ENCODE results near the gene LIPM.
A peak's percentile ranks its signal among the peaks of the same experiment; 100 is the strongest.

Gene LIPM, protein sequence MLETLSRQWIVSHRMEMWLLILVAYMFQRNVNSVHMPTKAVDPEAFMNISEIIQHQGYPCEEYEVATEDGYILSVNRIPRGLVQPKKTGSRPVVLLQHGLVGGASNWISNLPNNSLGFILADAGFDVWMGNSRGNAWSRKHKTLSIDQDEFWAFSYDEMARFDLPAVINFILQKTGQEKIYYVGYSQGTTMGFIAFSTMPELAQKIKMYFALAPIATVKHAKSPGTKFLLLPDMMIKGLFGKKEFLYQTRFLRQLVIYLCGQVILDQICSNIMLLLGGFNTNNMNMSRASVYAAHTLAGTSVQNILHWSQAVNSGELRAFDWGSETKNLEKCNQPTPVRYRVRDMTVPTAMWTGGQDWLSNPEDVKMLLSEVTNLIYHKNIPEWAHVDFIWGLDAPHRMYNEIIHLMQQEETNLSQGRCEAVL

DNA sequence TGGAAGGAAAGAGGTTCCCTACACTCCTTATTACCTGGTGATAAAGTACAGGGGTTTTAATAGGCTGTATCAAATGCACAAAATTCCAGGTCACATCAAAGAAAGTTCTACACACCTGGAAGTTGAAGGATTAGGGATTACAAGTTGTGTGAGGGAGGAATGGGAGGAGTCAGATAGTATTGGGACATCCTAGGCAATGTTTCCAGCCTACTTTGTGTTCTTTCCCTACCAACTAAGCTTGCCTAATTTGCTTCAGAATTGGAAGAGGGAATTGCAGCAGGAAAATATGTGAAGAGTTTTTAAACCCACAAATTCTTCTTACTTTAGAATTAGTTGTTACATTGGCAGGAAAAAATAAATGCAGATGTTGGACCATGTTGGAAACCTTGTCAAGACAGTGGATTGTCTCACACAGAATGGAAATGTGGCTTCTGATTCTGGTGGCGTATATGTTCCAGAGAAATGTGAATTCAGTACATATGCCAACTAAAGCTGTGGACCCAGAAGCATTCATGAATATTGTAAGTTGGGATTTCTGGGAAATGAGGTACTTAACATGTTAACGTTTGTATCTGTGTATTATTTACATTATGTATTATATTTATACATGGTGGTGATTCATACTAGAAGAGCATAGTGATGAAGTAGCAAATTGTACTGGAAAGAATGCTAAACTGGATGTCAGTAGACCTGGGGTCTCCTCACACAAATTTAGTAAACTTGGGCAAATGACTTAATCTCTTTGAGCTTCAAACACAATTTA, at the start of gene LIPM:
Gene LIPM (plus strand): TSS at position 208 of the 763 bp plus-strand sequence. CDS start 167 bp downstream, at position 375.
- DNase-seq: no peak

DNA sequence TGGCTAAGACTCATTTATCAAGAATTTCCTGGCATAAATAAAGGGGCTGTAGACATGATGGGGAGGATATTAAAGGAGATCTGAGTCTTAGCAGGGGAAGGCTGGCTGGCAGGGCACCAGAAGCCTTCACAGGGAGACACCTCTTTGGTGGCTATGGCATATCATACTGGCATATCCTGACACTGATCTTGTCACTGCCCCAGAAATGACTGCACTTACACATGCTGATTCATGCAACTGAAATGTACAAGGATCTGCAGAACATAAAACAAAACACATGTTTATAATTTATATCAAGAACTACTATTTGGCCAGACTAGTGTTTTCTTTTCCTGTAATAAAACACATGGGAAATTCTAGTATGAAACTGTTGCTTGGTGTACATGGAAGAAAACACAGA, 48.2 kb upstream of the LIPM start:
- no peak for DNase-seq

DNA sequence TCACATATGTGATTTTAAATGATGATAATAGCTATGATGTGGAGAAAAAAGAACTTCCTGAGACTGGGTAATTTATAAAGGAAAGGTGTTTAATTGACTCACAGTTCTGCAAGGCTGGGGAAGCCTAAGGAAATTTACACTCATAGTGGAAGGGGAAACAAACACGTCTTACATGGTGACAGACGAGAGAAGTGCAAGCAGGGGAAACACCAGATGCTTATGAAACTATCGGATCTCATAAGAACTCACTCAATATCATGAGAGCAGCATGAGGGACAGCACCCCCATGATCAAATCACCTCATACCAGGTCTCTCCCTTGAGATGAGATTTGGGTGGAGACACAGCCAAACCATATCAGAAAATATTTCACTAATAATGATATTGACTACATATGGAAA, 46.8 kb upstream of the LIPM start:
- peak; percentile 56 for DNase-seq

DNA sequence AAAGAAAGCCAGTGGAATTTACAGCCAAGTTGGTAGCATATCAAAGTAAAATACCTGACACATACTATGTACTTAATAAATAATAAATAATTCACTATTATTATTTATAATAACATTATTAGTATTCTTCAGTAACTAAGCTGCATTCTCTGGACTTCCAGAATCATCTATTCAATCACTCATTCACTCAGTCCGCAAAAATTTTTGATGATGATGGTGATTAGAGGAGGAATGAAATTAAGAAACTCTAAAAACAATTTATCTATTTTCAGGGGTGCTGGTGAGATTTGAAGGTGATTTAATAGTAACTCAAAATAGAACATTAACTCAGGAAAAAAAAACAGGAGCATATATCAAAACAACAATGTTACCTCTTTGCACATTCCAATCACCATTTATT, 45.9 kb upstream of the LIPM start:
- DNase-seq: no peak

DNA sequence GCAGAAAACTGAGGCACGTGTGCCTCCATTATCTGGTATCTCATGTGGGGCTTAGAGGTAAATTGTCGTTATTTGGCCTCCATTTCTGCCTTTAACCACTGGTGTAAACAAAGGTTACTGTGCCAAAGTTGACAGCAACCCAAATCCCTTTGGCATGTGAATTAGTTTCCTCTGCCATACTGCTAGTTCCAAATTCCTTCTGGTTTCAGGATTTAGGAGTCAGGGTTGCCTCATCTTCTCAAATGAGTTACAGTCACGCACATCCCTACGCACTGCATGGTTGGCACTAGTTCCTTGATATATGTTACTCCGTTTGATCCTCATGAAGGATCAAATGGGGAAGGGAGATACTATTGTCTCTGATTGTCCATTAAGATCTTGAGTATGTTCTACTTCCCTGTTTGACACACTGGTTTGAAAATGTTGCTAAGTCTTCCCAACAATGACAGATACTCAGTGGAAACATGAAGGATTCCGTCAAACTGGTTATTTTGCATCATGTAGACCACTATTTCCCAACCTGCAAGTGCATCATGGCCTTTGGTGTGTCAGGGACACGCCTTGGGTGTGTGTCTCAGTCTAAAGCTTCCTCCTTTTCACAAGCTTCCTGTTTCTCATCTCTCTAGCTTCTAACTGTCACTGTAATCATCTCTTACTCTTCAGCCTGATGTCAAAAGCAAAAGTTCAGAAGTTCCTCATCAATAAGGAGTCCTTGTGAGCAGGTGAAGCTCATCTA, 43.0 kb upstream of the LIPM start, which contains the start of gene LIPN:
Gene LIPN (plus strand): TSS at position 655 of the 736 bp plus-strand sequence. CDS start 1,386 bp downstream, outside the sequence.
- no peak for DNase-seq

DNA sequence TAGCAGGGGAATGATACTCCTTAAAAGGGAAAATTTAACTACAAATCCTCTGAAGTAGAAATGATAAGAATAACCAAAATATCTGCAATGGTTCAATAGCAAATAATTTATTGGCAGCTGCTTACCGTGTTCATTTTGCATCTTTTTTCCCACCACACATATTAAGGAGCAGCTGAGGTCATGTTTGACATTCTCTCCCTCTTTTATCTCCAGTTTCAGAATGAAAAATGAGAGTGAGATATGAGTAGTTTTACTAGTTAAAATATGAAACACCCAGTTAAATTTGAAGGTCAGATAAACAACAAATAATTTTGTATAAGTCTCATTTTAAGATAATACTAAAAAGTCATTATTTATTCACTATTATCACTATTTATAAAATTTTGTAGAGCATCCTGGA, 39.6 kb upstream of the LIPM start:
- DNase-seq: peak; percentile 12

DNA sequence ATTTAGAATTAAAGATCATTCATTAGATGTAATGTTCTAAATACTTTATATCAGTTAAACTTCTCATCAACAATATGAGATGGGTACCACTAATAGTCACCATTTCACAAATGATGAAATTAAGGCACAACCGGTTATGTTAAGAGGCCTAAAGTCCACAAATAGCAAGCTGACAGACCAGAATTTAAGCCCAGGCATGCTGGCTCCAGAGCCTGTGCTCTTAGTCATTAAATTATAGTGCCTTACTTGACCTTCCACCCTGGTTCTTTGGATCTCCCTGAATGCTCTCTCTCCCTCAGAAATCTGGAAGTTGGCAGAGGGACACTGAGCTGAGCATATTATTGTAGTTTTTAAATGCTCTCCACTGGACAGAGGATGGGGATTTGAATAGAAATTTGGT, 39.1 kb upstream of the LIPM start:
- DNase-seq: no peak

DNA sequence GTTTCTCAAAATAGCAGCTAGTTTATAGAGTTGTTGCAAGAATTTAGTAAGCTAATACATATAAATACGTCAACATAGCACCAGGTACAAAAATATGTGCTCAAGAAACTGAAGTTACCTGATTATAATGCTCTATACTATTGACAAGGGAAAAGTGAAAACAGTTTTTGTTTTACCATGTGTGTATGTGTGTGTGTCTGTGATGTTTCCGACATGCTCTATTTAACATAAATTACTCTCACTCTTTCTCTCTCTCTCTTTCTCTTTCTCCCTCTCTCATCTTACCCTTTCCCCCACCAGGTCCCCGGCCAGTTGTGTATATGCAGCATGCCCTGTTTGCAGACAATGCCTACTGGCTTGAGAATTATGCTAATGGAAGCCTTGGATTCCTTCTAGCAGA, 38.4 kb upstream of the LIPM start:
- DNase-seq: no peak

DNA sequence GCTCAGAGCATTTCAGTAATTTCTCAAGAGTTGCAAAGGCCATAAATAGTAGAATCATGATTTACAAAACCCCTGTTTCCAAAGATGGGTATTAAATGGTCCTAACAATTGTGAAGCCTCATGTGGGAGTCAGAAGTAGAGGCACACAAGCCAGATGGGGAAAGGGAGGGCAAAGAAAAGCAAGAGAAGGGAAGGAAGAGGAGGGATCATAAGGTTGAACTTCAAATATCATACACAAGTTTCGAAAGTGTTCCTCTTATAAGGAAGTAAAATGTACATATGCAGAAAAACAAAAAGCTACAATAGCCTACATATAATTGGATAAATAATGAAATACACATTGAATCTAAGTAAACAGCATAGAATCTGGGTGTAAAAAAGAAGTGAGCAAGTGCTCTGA, 36.7 kb upstream of the LIPM start:
- no peak for DNase-seq

DNA sequence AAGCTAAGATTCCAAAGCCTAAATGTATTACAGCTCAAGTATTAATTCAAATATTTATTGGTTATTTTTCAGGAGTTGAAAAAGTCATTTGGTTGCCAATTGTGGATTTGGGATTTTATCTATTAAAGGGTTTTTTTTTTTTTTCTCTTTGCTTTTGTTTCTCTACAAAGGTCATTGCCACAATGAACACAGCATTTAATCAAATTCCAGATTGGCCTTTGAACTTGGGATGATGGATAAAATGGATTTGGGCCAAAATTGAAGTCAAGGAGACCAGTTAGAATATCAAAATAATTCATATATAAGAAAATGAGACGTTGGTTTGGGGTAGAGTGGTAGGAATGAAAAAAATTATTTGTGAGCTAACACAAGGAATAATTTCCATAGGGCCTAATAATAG, 33.1 kb upstream of the LIPM start:
- no peak for DNase-seq

DNA sequence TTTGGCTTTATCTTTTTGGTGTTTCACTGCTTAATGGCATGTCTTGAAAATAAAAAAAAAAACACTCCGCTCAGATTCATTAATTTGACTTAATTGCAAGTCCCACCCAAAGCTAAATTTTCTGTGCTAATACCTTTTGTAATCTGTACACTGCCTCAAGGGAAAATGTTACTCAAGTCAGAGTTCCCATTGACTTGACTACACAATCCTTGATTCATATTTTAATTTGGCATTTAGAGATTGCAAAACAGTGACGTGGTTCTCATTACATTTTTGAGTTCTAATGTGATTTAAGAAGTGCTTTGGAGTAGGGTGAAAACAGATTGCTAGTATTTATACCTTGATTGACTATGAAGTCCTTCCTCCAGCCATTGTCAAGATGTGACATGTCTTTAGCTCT, 21.3 kb upstream of the LIPM start:
- no peak for DNase-seq

DNA sequence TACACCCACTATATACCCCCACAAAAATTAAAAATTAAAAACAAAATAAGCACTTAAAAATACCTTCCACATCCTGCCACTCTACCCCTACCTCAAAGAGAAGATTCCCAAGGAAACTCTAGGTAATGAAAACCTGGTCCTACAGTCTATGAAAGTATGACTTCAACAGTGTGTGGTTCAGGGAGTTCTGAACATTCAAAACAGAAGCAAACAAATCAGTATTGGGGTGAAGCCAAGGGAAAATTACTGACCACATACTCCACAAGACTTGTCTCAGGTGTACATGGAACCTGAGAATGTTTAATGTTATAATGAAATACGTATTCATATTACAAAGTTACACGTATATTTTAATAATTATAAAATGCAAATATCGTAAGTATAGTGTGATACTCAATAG, 20.3 kb upstream of the LIPM start:
- no peak for DNase-seq

DNA sequence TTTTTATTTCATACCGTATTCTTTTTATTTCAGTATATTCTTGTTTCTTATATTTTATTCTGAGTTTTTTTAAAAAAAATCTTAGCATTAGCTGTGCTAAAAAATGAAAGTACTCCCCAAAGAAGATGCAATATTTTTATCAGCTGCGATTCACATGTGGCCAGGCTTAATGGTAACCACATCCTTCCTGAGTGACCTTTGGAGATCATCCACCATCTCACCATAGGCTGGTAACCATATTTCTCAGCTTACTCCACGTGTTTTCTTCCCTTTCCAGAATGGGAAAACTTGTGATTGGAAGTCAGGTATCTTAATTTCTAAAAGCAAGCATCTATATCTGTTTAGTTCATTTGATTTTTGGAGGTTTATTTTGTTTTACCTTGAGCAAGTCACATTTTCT, 18.8 kb upstream of the LIPM start:
- no peak for DNase-seq

DNA sequence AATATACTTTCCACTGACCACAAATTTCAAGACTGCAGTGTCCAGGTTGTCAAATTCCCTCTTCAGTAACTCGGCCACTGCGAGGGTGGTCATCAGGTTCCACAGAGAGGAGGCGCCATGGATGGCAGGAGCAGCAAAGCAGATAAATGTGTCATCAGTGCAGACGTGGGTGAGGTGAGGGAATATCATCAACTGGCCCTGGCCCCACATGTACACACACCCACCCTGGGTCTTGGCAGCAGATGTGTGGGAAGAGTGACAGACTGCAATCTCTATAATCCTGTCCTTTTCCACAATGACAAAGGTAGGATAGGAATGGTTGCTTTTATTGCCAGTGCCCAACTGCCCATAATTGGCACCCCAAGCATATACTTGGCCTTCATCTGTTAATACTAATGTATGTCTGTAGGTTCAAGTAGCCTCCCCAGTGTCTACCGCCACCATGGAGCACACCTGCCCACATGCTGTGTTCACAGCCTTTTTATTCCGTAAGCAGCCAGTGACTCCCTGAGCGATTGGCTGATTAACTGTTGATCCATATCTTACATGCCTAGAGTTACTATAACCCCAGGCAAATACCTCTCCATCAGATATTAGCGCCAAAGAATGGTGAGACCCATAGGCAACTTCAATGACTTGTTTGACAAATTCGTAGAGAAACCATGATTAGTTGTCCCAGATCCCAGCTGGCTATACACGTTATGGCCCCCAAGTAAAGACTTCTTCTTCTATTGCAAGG, 16.3 kb upstream of the LIPM start:
- no peak for DNase-seq

DNA sequence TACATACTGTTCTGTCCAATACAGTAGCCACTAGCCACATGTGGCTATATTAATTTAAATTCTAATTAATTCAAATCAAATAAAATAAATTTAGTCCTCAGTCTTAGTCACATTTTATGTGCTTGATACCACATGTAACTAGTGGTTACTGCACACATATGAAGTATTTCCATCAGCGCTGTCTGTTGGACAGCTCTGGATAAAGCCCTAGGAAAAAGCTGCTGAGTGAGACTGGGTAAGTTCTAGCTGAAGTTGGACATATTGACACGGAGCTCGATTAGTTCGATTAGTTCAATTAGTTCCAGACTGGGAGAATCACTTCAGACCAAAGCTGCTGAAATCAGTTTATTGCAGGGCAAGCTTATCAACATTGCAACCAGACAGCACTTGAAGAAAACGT, 15.1 kb upstream of the LIPM start:
- no peak for DNase-seq

DNA sequence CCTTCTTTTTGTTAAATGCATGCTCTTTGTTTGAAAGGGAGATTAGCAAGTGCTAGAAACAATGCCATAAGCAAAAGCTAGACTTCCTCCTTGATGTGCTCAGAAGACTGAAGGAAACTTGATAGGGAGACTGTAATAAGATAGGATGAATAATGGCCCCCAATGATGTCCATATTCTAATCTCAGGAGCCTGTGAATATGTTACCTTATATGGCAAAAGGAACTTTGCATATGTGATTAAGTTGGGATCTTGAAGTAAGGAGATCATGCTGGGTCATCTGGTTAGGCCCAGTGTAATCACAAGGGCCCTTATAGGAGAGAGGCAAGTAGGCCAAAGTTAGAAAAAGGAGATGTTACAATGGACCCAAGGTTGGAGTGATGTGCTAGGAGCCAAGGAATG, 13.6 kb upstream of the LIPM start:
- no peak for DNase-seq

DNA sequence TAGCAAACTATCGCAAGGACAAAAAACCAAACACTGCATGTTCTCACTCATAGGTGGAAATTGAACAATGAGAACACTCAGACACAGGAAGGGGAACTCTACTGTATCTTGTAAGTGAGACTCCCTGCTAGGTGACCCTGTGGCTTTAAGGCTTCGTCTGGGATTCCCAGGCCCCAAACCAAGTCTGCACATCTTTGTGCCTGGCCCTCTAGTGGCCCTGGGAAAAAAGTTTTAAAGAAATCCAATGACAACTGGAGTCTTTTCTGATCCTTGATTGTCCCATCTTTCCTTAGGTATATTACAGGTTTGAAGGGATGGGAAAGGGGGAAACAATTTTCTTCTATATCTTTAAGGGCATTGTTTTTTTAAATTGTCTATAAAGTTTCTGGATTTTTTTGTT, 10.6 kb upstream of the LIPM start:
- peak; percentile 4 for DNase-seq

DNA sequence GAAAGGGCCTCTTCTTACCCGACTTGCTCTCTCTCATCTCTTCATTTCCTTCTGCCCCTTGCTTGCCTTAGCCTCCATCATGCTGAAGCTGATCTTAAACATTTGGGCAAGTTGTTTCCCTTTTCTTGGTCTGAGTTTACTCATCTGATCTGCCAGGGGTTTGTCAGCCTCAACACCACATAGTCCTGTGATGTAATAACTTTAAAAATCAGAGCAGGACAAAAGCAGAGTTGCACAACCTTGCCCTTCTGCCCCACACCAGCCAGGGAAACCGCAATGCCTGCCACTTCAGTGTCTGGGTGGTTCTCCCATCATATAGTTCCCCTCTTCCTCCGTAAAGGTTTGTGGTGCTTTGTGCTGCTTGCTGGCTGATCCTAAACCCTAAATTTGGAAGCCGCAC, 9.9 kb upstream of the LIPM start:
- DNase-seq: peak; percentile 53

DNA sequence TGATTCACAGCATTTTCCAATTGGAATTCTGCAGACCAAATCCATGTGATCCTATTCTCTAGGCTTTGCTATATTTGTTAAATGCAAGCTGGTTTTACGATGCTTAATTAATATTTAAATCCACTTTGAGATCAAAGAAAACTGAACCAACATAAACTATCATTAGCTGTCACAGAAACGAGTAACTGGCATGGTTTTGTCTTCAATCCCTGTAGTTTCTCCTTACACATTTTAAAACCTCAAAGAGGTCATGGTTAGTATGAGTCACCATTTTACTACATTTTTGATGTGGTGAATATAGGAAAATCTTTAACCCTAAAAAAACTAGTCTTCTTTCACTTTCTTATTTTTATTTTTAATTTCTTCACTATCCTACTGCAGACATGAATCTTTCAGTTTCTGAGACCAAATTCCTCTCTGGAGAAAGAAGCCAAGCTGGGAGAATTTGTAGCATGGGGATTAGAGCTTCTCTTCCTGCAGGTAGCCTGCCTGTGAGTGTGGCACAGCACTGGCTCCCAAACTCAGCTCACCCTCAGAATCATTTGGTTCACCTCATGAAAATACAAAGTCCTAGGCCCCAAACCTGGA, 8.7 kb upstream of the LIPM start:
- DNase-seq: peak; percentile 73

DNA sequence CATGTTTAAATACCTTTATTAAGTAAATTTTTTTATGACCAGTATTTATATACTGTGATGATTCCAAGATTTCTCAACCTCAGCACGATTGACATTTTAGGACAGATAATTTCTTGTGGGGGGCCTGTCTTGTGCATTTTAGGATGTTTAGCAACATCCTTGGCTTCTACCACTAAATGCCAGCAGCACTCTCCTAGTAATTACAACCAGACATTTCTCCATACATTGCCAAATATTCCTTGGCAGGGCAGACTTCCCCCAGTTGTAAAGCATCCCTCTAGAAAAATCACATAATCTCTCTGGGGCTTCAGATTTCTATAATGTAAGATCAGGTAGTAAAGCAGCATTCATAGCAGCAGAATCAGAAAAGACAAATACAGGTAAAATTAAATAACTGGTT, 7.8 kb upstream of the LIPM start:
- no peak for DNase-seq

DNA sequence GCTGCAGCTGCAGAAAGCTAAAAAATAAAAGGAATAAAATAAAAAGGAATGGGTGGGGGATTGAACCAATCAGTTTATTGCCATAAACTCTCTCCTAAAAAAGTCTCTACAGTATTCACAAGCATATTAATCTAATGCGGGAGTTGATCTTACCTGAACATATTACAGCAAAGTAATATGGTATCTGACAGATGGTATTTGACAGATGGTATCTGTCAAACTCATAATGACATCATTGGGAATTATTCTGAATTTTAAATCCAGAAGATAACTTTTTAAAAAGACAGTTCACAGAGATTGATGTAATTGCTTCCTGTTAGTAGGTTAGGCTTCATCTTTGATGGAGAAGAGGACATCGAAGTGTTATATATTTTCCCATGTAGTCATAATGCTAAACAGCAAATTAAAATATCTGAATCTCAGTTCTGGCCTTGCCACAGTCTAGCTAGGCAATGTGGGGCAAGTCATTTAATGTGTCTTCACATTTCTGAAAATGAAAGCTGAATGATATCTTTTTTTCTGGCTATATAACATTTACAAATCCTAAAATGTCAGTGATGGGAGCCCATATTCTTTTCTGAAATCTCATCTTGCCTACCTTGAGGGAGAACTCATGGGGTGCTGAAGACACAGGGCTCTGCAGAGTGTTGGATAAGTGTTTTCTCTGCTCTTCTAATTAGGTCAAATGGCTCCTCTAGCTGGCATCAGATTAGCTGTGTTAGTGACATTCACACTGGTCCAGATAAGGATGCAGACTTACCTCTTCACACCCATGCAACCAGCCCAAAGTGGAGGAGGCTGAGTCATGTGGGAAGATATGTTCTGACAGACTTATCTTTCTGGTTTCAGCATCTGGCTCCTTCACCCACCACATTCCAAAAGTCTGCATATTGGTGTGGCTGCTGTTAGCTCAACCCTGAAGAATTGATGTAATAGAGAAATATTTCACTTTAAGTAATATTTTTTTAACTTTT, 2.1 kb upstream of the LIPM start:
- peak; percentile 59 for DNase-seq

Data from activated CD4-positive, alpha-beta T cell treated with anti-CD3 and anti-CD28 coated beads, Interleukin-2, amount 50 U/mL, for 16 hours (primary cell).